Left cardiac atrium (tissue), 4 donors: ENCODE data around the gene AP3B1. TPM values are rescaled to one million over a fixed set of nuclear protein-coding genes. Genes with fewer than 3 reads are reported as not detected.

Experiments used
- ATAC-seq, 2 donors: fragments of 200-7000 bp; cut with Tn5 transposase; one replicate each; pipeline ENCODE4 v1.9.1; 2020; ENCODE audit warnings: mild to moderate bottlenecking in 2 of 2, moderate library complexity in 2 of 2
- DNase-seq: peaks from one replicate; pipeline ENCODE4 v3.0.0-alpha.2; 2020
- intact Hi-C, 2 donors: fragments of 100-400 bp; cut with DNase I; formaldehyde crosslinking; loops; one replicate each; pipeline versions ENCODE4 v1.14.1 to v1.15.1; 2022 to 2023
- total RNA-seq, 2 donors: library from RNA; stranded (reverse); fragmentation: NEBNext Ultra II Directional; extraction: Animal tissue kit (Norgen Biotek cat#: 25700); gene quantifications; one replicate each; pipeline ENCODE4 v1.2.1, GENCODE V29; 2021
- donor health status: DM: no; HTN: yes; CAD: no.
- donor health status: DM: no; HTN: yes; CAD: no; lungs with severe emphysema.
- donor health status: DM: yes; HTN: yes; CAD: no.
- donor health status: Dilated cardiomyopathy.

The AP3B1 gene
- total RNA-seq, 2 donors from 2014 or later, result 25.3 to 32.7 TPM

DNA sequence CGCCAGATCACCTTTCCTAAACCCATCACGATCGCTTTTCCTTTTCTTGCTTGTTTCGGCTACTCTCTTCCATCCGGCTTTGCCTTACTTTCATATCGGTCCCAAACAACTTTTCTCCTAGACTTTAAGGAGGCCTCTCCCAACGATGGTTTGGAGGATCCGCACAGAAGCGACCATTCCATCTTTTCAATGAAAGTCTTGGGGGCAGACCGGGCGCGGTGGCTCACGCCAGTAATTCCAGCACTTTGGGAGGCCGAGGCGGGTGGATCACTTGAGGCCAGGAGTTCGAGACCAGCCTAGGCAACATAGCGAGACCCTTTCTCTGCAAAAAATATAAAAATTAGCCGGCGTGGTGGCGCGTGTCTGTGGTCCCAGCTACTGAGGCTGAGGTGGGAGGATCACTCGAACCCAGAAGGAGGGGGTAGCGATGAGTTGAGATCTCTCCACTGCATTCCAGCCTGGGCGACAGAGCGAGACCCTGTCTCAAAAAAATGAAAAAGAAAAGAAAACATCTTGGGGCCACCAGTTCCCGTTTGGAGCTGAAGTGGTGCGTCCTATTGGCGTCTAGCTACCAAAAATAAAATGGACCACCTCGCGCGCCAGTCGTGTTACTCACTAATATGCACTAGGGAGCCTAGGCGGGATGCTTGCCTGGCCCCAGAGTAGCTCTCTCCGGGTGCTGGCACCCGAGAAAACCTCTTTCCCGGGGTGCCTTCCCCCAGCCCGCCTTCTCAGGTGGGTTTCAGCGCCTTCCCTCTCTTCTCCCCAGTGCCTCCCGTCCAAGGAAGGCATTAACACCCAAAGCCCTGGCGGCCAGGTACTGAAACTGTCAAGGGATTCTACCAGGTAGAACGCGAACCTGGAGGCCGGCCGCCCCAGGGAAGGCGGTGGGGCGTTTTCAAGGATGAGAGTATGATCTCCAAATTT lies 800 bp upstream of the AP3B1 start:
- DNase-seq (peak; percentile 48), ATAC-seq (peak; percentile 21 to 42)
- intact Hi-C loops, result no loop called here

DNA sequence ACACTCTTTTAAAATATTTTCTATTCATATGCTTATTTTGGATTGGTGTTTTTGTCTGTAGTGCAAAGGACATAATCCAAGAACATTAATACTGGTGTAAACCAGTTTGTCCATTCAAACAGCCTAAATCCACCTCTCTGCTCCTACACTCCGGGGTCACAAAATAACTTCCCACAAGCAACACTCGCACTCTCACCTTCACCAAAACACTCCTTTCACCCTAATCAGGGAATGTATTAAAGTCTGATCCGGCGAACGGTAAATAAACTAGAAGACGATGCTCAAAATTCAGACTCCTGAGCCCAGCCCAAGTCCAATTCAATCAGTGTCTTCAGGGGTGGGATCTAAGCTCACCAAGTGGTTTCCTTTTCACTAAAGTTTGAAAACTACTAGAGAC lies 649 bp downstream of the AP3B1 start:
- ATAC-seq, result peak in 1 of 2 donors; percentile 1
- intact Hi-C loops, result loop anchor here (1.0 to 5.0 kb wide), 2 partner anchors 66 to 68 kb away; partner anchors contain the start of gene SCAMP1 (in 2 of the 2)
- no peak for DNase-seq

DNA sequence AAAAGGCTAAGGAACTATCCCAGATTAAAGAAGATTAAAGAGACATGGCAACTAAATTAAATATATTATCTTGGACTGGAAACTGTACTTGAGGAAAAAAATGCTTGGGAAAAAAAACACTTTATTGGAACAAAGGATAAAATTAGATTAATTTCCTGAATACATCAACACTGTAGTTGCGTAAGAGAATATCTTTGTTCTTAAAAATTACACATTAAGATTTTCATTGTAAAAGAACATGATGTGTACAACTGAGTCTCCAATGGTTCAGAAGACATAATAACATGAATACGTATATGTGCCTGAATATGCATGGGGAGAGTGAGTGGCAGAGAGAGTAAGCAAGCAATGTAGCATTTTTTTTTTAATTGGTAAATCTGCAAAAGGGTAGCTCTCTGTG lies 2.8 kb downstream of the AP3B1 start:
- DNase-seq (no peak), ATAC-seq (no peak)
- intact Hi-C loops, result loop anchor here in 1 of 2 donors (5.0 kb wide), 1 partner anchor 71 kb away; the partner anchor contains the start of gene SCAMP1

DNA sequence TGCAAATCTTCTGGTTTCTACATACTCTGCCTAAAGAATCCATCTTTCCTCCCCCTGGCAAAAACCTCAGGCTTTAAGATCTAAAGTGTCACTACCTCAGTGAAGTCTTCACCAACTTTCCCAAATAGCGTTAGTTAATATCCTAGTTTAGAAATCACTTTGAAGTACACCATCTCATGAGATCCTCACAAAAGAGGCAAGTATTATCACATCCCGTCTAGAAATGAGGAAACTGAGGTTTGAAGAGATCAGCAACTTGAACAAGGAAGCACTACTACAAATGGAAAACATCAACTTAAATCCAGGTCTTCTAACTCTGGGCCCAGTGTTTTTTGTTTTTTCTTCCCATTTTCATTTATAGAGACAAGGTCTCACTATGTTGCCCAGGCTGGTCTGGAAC lies 4.6 kb downstream of the AP3B1 start:
- ATAC-seq (no peak), DNase-seq (no peak)
- intact Hi-C loops, result loop anchor here in 1 of 2 donors (5.0 kb wide), 1 partner anchor 72 kb away; the partner anchor contains the start of gene SCAMP1

DNA sequence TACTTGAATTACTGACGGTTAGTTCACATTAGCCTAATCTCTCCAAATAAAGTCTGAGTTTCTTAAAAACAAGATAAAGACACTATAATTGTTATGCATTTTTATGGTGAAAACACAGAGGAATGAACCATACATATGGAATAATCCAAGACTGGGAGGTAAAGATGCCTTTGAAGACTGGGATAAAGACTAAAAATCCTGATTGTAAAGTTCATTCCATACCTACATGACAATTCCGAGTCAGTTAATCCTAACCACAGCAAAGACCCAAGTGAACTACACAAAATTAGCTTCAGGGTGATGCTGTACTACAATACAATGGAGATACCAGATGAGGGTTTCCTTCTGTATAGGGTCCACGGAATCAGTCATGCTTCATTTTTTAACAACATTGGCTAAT lies 6.3 kb downstream of the AP3B1 start:
- no peak for DNase-seq
- intact Hi-C loops, result no loop called here
- no peak for ATAC-seq

DNA sequence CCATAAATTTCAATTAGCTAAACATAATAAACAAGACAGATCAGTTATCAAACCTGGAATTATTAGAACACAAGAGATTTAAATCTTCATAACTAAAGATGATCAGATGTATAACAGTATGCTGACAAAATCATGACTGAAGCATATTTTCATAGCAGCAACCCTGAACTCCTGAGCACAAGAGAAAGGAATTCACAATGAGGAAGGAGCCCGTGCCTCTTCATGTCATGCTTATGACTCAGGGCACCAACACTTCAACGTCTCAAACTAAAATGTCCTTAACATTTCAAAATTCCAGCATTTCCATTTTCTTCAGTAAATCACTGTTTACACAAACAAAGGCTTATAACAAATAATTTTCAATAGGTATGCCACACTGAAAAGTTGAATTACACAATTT lies 6.7 kb downstream of the AP3B1 start:
- peak in 1 of 2 donors; percentile 55 for ATAC-seq
- DNase-seq, result no peak
- intact Hi-C loops, result no loop called here

DNA sequence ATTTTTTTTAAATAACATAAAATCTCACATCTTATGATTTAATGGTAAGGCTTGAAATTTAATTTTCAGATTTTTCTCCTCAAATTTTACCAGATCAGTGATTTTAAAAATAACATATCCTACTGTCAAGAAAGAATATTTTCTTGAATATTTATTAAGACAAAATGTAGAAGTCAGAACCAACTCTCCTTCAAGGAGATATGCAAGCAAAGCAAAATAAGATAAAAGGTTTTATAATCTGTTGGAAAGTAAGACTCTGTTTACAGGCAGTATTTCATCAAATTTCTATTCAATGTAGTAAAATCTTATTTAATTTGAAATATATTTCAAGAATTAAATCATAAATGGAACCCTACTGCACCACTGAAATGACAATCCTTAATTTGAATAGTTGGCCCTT lies 7.3 kb downstream of the AP3B1 start:
- no peak for ATAC-seq
- intact Hi-C loops, result no loop called here

DNA sequence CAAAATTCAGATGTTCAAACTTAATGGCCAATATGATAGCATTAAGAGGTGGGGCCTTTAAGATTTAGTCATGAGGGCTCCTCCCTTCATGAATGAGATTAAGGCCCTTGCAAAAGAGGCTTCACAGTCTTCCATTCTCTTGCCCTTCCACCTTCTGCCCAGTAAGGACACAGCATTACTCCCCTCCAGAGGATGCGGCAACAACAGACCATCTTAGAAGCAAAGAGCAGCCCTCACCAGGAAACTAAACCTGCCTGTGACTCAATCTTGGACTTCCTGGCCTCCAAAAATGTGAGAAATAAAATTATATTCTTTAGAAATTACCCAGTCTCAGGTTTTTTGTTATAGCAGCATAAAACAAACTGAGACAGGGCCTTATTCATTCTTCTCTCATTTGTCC lies 8.2 kb downstream of the AP3B1 start:
- intact Hi-C loops, result no loop called here
- DNase-seq (no peak), ATAC-seq (no peak)

More for the DNA sequence above, 7.3 kb downstream of the AP3B1 start:
- DNase-seq, result no peak

DNA sequence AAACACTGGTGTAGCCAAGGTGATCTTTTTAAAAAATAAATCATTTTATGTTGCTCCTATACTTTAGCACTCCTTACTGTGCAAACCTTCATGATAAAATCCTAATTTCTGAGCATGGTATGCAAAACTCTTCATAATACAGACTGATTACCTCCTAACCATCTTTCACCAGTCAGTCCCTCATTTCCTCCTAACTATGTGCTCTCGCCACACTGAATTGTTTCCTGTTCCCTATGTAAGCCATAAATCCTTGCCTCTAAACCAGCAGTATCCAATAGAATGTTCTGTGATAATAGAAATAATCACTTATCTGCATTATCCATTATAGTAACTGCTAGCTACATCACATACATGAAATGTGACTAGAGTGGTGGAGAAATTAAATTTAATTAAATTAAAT lies 10.7 kb downstream of the AP3B1 start:
- DNase-seq, result no peak
- no peak for ATAC-seq
- intact Hi-C loops, result no loop called here

DNA sequence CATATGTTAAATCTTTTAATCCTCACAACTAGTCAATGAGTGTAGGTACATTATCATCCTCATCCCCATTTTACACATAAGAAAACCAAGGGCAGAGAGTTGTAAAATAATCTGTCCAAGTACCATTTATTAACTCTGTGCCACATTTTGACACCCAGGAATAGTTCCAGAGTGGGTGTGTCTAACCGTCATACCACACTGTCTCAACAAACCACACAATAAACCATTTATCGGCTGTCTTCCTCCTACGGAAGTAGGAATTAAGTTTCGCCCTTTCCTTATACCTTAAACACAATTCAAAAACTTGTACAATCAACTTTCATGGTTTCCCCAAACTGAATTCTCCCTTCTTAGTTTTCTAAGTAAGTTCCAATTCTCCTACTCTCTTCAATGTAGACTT lies 11.4 kb downstream of the AP3B1 start:
- DNase-seq (no peak), ATAC-seq (no peak)
- intact Hi-C loops, result no loop called here

DNA sequence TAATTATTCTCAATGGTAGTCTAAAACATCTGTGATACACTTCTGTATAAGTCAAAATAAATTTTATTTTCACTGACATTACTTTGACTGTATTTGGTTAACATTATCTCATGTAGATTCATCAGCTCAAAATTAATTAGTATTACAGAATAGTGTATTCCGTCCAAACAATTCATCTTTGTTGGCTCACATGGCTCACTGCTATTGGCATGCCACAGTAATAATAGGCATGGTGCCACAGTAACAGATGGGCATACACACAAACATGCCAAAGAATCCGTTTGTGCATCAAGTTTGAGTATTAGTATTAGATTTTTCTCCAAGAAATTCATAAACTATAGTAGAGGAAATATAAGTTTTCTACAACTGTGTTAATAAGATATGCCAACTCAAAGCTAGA lies 14.2 kb downstream of the AP3B1 start:
- ATAC-seq (no peak), DNase-seq (no peak)
- intact Hi-C loops, result no loop called here

DNA sequence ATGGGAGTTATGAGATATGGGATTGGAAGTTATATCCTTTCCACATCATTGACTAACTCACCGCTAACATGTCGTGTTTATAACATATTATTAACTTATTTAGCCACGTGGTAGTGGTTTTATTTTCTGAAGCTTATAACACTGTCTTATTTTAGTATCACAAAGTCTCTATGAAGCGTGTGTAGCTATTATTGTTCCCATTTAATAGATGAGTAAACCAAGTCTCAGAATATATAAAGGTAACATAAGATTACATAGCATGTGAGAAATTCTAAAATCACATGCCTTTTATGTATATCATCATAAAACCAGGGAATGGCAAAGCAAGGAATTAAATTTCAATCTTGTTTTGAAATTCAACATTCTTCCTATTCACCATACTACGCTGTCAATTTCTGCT lies 15.3 kb downstream of the AP3B1 start:
- no peak for DNase-seq
- no peak for ATAC-seq
- intact Hi-C loops, result no loop called here

DNA sequence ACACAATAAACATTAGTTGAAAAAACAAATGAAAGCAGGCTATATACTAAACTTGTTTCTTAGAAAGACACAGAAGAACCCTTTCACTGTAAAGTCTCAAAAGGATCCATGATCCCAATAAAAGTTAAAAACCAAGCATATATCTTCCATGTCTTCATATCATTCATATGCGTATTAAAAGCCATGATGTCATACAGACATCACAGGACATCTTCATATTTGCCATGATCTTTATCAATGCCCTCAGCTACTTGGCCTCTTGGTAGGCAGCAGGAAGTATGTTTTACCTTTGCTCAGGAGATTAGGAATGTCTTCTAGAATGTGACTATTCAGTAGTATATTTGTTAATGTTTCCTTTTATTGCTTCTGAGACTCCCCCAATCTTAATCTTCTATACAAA lies 16.8 kb downstream of the AP3B1 start:
- intact Hi-C loops, result no loop called here
- DNase-seq (no peak), ATAC-seq (no peak)

DNA sequence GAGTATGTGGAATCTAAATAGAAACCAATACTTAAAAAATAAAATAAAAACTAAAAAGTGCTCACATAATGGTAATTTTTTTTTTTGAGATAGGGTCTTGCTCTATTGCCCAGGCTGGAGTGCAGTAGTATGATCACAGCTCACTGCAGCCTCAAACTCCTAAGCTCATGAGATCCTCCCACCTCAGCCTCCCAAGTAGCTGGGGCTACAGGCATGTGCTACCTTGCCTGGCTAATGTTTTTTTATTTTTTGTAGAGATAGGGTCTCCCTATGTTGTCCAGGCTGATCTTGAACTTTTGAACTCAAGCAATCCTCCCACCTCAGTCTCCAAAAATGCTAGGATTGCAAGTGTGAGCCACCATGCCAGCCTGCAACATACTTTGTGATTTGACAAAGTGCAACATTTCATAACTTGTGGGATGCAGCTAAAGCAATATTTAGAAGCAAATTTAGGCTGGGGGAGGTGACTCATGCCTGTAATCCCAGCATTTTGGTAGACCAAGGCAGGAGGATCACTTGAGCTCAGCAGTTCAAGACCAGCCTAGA lies 18.4 kb downstream of the AP3B1 start:
- DNase-seq, result no peak
- intact Hi-C loops, result no loop called here
- no peak for ATAC-seq

DNA sequence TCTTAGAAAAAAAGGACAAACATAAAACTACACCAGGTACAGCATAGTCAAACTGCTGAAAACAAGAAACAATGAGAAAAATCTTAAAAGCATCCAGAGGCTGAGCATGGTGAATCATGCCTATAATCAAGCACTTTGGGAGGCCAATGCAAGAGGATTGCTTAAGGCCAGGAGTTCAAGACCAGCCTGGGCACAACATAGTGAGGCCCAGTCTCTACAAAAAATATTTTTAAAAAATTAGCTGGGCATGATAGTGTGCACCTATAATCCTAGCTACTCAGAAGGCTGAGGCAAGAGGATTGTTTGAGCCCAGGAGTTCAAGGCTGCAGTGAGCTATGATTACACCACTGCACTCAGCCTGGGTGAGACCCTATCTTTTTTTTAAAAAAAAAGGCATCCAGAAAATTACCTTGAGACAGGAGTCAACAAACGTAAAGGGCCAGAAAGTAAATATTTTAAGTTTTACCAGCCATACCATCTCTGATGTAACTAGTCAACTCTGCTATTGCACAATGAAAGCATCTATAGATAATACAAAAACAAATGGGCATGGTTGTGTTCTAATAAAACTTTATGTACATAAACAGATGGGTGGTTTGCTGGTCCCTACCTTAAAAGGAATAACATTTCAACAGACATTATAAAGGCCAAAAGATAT lies 19.8 kb downstream of the AP3B1 start:
- intact Hi-C loops, result no loop called here
- no peak for ATAC-seq
- no peak for DNase-seq

DNA sequence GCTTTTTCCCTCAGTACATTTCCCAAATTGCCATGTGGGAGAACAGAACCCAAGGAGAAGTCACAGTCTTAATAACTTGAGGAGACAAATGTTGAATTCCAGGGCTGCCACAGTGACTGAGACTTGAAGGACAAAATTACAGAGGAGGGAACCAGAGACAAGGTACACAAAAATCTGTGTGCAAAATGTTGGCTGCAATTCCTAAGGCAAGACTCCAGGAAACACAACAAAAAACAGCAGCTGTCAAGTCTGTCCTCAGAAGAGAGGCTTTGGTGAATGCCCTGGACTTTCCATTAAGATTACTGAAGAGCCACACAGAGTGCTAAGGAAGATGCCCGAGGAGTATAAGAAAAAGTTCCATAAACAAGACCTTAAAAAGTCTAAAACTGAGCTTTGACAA lies 21.1 kb downstream of the AP3B1 start:
- intact Hi-C loops, result no loop called here
- ATAC-seq (no peak), DNase-seq (no peak)

DNA sequence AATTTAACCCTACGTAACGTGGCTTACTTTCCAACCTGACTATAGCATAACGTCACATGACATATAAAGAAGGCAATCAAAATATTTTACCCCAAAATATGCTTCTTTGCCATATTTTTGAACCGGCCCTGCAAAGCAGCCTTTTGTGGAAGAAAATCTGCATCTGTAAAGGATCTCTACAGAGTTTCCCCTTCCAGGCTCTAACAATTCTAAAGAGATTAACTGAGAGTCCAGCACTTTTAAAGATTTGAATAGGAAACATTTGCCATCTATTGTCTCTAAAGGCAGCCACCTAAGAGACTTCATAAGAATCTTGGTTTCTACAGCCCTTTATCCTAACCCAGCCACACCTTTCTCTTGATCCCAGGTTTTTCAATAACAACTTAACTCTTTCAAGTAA lies 22.7 kb downstream of the AP3B1 start:
- intact Hi-C loops, result no loop called here
- ATAC-seq, result no peak
- no peak for DNase-seq

DNA sequence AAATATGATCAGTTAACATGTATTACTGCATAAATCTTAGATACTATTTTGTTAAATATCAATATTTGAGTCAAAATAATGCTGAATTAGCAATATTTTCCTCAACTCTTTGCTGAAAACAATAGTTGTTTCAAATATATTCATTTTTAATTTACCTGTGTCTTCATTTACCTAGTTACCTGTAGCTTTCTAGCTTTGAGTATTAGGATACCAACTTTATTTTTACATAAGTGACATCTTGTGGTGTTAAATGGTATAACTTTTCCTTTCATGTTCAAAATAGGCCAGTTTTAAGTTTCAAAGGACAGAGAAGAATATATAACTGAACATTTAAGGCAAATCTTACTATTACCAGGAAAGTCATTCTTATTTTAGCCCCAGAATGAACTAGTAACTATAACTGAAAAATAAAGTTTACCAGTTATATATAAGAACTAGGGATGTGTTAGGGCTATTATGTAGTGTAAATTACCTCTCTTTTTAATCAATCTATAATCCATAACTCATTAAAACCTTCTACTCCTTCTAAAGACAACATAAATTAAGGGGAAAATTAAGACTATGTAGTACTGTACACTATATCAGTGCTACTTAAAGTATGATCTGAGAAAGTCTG lies 25.3 kb downstream of the AP3B1 start:
- intact Hi-C loops, result no loop called here
- DNase-seq, result no peak
- no peak for ATAC-seq

DNA sequence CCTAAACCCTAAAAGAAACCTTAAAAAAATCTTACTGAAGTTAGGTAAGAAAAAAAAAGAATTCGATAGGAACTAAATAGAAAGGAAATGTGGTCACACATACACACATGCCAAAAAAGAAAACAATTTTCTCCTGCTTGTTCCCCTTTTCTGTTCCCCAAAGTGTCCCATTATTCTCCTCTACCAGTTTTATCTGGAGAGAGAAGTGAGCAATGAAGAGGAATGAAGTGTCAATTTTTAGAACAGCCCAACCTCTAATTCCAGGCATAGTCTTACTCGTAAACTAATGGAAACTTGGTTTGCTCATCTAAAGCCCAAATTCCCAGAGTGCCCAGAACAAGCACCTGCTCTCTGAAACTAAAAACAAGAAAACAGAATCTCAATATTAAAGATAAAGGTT lies 26.1 kb downstream of the AP3B1 start:
- intact Hi-C loops, result no loop called here
- DNase-seq (no peak), ATAC-seq (no peak)

DNA sequence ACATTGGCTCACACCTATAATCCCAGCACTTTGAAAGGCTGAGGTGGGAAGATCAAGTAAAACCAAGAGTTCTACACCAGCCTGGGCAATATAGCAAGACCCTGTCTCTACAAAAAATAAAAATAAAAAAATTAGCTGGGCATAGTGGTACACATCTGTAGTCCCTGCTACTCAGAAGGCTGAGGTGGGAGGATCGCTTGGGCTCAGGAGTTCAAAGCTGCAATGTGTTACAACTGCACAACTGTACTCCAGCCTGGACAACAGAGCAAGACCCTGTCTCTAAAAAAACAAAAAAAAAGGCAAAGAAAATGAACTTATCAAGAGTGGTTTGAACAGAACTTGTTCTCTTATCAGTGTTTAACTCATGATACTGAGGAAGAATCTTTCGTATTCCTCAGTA lies 29.3 kb downstream of the AP3B1 start:
- DNase-seq, result no peak
- ATAC-seq, result no peak
- intact Hi-C loops, result no loop called here
